NCI-H1930 (cell line): ENCODE measurements around the gene CGNL1.

Experiments used
- DNase-seq, 2 experiments: peaks; one replicate each; lab custom pipeline; 2025; lab: John Stamatoyannopoulos, UW

Gene CGNL1

DNA sequence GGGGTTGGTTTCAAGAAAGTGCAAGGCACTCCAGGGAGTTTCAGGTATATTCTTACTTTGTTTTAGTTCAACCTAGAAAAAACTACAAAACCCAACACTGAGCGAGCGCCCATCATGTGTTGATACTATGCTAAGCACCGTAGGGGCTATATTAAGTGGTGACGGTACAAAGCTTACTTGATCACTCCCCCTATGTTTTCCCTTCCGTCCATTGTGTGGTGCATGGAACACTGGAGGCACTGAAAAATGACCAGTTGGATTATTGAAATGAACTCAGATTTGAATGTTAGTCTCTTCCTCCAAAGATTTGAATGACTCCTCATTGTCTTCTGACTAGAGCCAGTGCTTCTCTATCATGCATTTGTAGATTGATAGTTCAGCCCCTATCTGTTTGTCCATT is 222.0 kb downstream of the CGNL1 start:
- no peak for DNase-seq

- DNase-seq = no peak
These were observed 223.0 kb downstream of the CGNL1 start for GRCh38 chr15:57599296-57599810.

DNA sequence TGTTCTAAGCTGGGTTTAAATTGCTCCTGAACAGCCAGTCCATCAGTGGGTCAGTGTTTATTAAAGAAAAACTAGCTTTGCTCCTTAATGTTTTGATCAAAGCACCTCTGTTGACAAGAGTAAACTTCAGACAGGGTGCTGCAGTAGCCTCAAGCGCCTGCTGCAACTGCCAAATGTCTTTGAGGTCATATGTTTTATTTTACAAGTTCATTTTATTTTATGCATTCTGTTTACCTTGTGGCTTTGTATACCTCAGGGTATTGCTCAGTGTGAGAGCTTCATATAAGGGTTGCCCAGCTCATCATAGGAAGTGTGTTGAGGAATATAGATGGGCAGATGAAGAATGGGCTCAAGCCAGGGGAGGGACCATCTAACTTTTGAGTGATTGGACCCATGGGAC is 223.9 kb downstream of the CGNL1 start:
- no peak for DNase-seq
